H7 (cell line): Measurements from ENCODE around the gene SIGLEC1. TPM values are rescaled to one million over a fixed set of nuclear protein-coding genes. Genes with fewer than 3 reads are reported as not detected.

Experiments used
- DNase-seq: peaks from one replicate; pipeline ENCODE4 v3.0.0; 2012
- H3K27me3 ChIP-seq: 2 replicates; pipeline ENCODE4 v1.6.0; 2011; ENCODE audit warnings: mild to moderate bottlenecking, low read length; ENCODE audit not compliant: control insufficient read depth, insufficient read depth
- H3K36me3 ChIP-seq: replicated peaks from 2 replicates; pipeline ENCODE4 v1.5.1; 2011; ENCODE audit warnings: low read length; ENCODE audit not compliant: control insufficient read depth, insufficient read depth
- H3K4me3 ChIP-seq: 2 replicates; pipeline ENCODE4 v1.5.1; 2011; ENCODE audit warnings: low read depth, mild to moderate bottlenecking, control low read depth, low read length, moderate library complexity; ENCODE audit not compliant: insufficient read depth
- total RNA-seq: library from RNA; depleted of rRNA; stranded (reverse); fragments of >200 nt; shearing (Covaris generic); gene quantifications from 2 replicates; pipeline ENCODE4 v1.2.3, GENCODE V29; 2014

The SIGLEC1 gene
- total RNA-seq, 1 experiment from 2014 or later: not detected

GRCh38 chr20:3677733-3678132 is 34.7 kb downstream of the SIGLEC1 start:
- Histone ChIP-seq H3K4me3 (no peak overlapping the region), H3K27me3 (peaks cover 14% of the 10 kb centered on the region), H3K36me3 (no peaks in the 10 kb centered on the region)
- DNase-seq: no peak

DNA sequence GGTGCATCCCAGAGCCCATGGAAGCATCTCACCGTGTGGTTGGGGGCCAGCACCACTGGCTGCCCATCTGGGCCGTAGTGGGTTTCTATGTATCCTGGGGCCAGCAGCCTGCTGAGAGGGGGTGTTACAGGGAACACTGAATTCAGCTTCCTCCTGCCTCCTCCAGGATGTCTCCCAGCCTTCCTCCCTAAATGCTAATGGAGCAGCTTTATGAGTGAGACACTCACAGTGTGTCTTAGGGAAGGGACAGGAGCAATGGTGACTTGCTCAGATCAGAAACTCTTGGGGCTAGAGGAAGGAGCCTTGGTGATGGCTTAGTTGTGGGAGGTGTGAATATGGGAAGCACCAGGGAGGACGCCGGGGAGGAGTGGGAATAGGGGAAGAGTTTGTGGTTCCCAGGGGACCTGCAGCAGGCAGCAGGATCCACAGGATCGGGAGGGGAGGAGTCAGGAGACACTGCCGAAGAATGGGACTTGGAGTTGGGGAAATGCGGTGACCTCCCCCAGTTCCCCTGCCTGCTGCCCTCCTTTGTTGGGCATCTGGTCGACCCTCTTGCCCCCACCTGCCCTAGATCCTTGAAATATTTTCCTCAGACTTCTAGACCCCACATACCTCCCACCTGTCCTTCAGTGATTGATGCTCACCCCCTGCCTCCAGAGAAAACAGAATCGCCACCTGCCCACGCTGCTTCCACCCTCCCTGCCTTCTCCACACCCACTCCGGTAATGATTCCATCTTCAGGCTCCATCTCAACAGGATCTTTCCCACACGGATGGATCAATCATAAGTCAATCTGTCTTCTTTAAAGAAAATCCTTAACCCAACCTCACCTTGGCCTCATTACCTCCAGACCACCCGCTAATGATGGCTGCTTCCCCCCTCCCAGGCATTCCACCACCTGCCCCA is 37.2 kb downstream of the SIGLEC1 start:
- Histone ChIP-seq H3K27me3 (peaks cover 12% of the 10 kb centered on the region; the same call in 1 of the 2 replicates), H3K36me3 (no peaks in the 10 kb centered on the region), H3K4me3 (no peak overlapping the region)
- no peak for DNase-seq

GRCh38 chr20:3674447-3674846 is 38.0 kb downstream of the SIGLEC1 start:
- peaks cover 12% of the 10 kb centered on the region; the same call in 1 of the 2 replicates for H3K27me3 ChIP-seq
- H3K4me3 ChIP-seq: no peak overlapping the region
- DNase-seq: no peak
- H3K36me3 ChIP-seq: no peaks in the 10 kb centered on the region

DNA sequence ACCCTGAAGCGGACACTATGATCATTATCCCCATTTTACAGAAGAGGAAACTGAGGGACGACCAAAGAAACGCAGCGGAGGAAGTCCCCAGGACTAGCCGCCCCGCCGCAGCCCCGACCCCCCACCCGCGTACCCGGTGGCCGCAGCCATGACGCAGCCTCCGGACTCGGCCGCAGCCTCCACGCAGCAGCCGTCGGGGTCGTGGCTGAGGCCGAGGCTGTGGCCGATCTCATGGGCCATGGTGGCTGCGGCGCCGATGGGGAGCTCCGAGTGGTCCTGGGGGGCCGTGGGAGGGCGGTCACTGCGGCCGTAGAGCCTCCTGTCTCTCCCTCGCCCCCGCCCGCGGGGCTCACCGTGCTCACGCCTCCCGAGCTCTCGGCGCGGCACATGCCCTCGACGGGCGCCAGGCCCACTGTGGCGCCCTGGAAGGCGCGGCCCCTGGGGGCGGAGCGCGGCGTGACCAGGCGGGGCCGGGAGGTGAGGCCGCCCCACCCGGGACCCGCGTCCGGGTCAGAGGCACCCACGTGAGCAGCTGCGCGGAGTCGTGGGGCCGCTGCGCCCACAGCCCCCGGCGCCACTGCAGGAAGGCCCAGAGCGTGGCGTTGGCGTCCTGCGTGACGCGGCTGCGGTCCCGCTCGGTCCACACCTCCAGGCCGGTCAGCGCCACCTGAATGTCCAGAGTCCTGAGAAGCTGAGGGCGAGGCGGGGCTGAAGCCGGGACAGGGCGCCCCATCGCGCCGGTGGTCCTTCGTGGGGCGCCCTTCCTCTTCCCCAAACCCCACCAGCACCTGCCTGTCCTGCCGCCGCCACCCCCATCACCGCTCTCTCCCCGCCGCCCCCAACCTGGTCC is 39.0 kb downstream of the SIGLEC1 start:
- Histone ChIP-seq H3K27me3 (peaks cover 12% of the 10 kb centered on the region; the same call in 1 of the 2 replicates), H3K4me3 (no peak overlapping the region), H3K36me3 (no peaks in the 10 kb centered on the region)
- peak; percentile 68 for DNase-seq

GRCh38 chr20:3672547-3673171 is 39.7 kb downstream of the SIGLEC1 start:
- peak; percentile 69 for DNase-seq
- H3K27me3 ChIP-seq: peaks cover 12% of the 10 kb centered on the region; the same call in 1 of the 2 replicates
- no peaks in the 10 kb centered on the region for H3K36me3 ChIP-seq
- peak overlapping the region; percentile 20; the same call in 1 of the 2 replicates for H3K4me3 ChIP-seq

GRCh38 chr20:3671986-3672546 is 40.3 kb downstream of the SIGLEC1 start:
- no peak for DNase-seq
- peaks cover 12% of the 10 kb centered on the region; the same call in 1 of the 2 replicates for H3K27me3 ChIP-seq
- H3K4me3 ChIP-seq: peak overlapping the region; percentile 20; the same call in 1 of the 2 replicates
- no peaks in the 10 kb centered on the region for H3K36me3 ChIP-seq

DNA sequence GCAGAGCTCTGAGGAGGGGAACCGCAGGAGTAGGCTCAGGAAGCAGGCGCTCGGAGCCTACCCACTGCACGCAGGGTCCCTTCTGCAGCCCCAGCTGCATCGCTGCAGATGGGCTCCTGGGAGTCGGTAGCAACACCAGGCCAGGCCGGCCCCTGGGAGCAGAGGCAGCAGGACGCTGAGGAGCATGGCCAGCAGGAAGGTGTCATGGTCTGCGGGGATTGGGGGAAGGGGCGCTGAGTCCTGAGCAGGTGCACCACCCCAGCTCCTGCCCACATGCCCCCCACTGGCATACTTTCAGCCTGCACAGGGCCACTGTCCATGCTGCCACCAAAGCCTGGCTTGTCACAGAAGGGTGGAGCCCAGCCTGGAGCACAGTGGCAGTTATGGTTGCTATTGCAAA is 41.5 kb downstream of the SIGLEC1 start:
- DNase-seq: no peak
- Histone ChIP-seq H3K4me3 (no peak overlapping the region), H3K36me3 (no peaks in the 10 kb centered on the region), H3K27me3 (peaks cover 12% of the 10 kb centered on the region; the same call in 1 of the 2 replicates)

DNA sequence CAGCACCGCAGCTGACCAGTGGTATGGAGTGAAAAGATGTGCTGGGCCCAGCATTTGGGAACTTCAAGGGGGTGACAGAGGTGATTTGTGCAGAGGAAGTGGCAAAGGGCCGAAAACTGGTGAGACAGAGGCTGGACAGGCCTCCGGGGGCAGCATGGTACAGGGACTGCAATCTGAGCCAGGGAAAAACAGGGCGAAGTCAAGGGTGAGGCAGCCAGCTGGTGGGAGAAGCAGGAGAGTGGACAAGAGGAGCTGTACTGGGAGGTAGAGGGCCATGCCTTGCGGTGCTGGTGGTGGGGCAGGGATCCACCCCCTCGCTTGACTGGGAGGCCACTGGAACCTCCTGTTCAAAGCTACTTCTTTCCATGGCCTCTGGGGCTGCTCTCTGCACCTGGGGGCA is 41.9 kb downstream of the SIGLEC1 start:
- H3K4me3 ChIP-seq: no peak overlapping the region
- peak; percentile 77 for DNase-seq
- H3K27me3 ChIP-seq: peaks cover 12% of the 10 kb centered on the region; the same call in 1 of the 2 replicates
- no peaks in the 10 kb centered on the region for H3K36me3 ChIP-seq

- Histone ChIP-seq H3K36me3 (no peaks in the 10 kb centered on the region), H3K27me3 (peaks cover 12% of the 10 kb centered on the region; the same call in 1 of the 2 replicates), H3K4me3 (no peak overlapping the region)
- peak; percentile 55 for DNase-seq
Observed at GRCh38 chr20:3669710-3670367, 42.6 kb downstream of the SIGLEC1 start.

GRCh38 chr20:3667434-3668037 is 44.9 kb downstream of the SIGLEC1 start:
- H3K36me3 ChIP-seq: no peaks in the 10 kb centered on the region

GRCh38 chr20:3663858-3664257 is 48.5 kb downstream of the SIGLEC1 start:
- DNase-seq: no peak
- no peaks in the 10 kb centered on the region for H3K36me3 ChIP-seq
- no peak overlapping the region for H3K4me3 ChIP-seq
- H3K27me3 ChIP-seq: no peaks in the 10 kb centered on the region

More at GRCh38 chr20:3667434-3668037, 44.9 kb downstream of the SIGLEC1 start:
- Histone ChIP-seq H3K27me3 (peaks cover 7% of the 10 kb centered on the region; the same call in 1 of the 2 replicates), H3K4me3 (no peak overlapping the region)
- no peak for DNase-seq

DNA sequence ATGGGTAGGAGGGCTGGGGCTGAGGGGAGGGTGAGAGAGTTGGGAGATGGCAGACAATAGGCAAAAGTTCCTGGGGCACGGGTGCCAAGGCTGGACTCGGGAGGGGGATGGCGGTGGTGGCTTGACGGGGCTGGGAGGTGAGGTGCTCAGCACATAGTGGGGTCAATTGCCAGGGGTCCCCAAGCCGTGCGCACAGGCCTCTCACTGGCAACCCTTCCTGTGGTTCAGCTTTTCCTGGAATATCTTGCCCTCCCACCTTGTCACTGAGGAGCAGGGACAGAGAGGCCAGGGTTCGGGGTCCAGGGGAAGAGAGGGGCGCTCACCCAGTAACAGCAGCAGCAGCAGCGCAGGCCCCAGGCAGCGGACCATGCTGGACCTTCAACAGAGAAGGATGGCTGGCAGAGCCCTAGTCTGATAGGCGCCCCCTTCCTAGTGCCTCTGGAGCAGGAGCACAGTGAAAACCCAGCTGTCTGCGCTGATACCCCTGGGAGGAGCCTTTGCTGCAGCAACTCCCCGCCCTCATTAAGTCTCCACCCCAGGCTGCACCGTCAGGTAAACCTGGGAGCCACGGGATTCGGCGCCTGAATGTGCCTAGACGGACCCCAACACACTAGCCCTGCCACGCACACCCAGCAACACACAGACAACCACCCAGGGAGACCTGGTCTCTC is 49.2 kb downstream of the SIGLEC1 start, which contains the start of gene GFRA4:
Gene GFRA4 (minus strand): TSS at position 369 of the 671 bp plus-strand sequence. CDS start 0 bp downstream, at position 369.
- Histone ChIP-seq H3K4me3 (no peak within 1 kb of the TSS), H3K36me3 (no peaks in the 10 kb centered on the region), H3K27me3 (no peaks in the 10 kb centered on the region)
- DNase-seq: peak; percentile 87
